Activated CD4-positive, CD25-positive, alpha-beta regulatory T cell (primary cell): ENCODE data around the gene MBNL1.

Experiments
- DNase-seq, 4 experiments: peaks; one replicate each; lab custom pipeline; 2025; lab: John Stamatoyannopoulos, UW

The MBNL1 gene

GRCh38 chr3:152252755-152253154, 16.0 kb upstream of the MBNL1 start:
- DNase-seq, result no peak

- no peak for DNase-seq
Measured at GRCh38 chr3:152253514-152253913, 15.2 kb upstream of the MBNL1 start.

DNA sequence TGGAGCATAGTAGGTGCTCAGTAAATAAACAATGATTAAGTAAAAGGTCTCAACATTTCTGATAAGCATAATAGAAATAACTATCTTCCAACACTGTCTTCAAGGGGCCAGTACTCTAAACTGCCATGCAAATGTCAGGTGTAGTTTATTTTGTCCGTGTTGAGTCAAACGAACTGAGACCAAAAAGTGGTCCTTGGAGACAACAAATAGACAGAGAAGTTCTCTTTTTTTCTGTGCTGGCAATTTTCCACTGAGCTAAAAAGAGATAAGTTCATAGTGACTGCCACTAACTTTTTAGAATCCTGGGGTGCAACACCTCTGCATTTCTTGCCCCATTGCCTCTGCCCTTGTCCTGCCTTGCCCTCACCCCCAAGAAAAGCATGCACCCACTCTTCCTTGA, 14.7 kb upstream of the MBNL1 start:
- DNase-seq, result no peak

GRCh38 chr3:152255290-152255689, 13.4 kb upstream of the MBNL1 start:
- DNase-seq, result no peak

DNA sequence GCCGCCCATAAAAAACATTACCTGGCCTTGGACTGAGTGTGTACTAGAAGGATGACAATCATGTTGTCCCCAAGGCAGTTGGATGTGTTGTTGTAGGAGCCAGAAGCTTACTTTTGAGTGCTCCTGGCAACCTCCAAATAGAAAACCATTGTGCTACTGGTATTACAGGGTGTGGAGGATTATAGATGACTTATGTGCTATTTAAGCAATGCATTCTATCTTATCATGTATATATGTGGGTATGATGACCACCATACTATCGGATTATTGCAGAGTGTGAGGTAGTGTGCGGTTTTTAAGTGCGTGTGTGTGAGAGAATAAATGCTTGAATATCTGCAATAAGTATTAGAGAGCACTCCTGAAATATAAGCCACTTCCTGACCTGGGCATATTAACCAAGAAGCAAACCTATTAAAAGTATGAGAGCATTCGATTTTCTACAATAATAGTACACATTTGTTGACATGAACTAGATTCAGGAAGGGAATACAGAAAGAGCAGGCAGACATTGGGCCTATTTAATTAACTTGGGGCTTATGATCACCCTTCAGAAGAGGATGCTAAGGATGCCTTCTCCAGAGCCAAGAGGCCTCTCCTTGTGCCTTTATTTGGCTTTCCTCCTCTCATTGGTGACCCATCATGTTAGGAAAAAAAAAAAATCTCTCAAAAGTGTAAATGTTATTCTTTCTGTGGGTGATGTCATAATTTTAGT, 11.7 kb upstream of the MBNL1 start:
- no peak for DNase-seq

DNA sequence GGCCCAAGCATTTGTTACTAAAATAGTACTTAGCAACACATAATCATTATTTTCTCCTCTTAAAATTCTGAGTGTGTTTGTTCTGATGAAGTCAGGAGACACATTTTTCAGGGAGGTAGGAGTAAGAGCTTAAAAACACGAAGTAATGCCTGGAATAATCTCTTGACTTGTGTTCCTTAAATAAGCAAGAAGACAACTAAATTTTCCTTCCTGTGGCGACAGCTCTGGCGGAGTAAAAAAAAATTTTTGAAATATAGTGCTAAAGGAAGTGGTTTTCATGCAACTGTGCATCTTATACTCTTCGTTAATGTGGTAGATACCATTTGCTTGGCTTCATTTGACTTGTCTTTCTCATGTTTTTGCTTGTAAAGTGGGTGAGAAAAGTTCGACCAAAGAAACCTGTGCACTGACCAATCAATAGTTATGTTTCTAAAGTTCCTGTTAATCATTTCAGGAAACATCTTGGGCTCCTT, 11.1 kb upstream of the MBNL1 start:
- no peak for DNase-seq

GRCh38 chr3:152258448-152259393, 10.0 kb upstream of the MBNL1 start:
- peak in 2 of 4 experiments; percentile 2 to 7 for DNase-seq

DNA sequence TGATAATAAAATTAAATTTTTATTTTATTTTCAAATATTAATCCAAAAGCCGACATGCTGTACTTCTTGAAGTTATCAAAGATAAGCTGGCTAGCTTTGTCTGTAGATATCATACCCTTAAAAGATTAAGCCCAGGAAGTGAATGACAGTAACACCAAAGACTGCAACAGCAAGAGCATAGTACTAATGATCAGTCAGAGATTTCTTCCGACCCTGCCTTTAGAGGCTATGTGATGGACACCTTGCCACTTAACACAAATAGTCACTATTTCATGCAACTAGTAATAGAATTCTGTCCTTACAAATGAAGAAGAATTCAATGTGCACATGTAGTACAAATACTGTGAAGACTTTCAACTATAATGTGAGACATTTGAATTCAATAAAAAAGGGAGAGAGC, 9.3 kb upstream of the MBNL1 start:
- no peak for DNase-seq

- DNase-seq, result no peak
Measured at GRCh38 chr3:152260026-152260425, 8.7 kb upstream of the MBNL1 start.

DNA sequence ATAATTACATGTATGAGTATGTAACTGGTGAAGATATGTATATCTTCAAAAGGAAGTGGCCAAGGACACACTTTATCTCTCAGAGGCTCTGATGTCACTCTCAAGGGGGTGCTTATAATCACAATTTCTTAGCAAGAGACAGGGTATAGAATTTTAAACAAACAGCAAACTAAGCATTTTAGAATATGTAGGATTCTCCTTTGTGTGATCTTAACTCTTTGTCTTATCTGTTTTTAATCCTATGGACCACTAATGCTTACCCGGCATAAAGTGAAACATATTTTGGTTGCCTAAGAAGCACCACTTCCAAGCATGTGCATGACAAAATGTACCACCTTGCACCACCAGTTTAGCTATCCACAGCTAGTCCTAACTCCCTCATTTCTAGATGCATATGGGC, 8.2 kb upstream of the MBNL1 start:
- no peak for DNase-seq

GRCh38 chr3:152261329-152261728, 7.4 kb upstream of the MBNL1 start:
- DNase-seq, result no peak

GRCh38 chr3:152263711-152264110, 5.0 kb upstream of the MBNL1 start:
- DNase-seq, result no peak

DNA sequence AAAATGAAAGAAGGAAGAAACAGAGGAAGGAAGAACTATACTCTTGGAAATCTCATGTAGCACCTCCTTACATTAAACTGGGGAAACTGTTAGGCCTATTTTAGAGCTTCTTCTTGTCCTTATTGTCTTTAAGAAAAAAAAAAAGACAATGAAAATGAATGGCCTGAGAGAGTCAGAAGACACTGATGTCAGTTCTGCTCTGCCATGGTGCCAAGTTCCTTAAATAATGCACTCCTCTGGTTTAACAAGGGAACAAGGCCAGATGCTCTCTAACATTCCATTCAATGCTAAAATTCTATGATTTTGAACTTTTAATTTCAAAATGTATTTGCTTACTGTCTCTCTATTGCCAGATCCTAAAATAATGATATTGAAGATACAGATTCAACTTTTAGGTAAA, 4.4 kb upstream of the MBNL1 start:
- DNase-seq, result no peak

DNA sequence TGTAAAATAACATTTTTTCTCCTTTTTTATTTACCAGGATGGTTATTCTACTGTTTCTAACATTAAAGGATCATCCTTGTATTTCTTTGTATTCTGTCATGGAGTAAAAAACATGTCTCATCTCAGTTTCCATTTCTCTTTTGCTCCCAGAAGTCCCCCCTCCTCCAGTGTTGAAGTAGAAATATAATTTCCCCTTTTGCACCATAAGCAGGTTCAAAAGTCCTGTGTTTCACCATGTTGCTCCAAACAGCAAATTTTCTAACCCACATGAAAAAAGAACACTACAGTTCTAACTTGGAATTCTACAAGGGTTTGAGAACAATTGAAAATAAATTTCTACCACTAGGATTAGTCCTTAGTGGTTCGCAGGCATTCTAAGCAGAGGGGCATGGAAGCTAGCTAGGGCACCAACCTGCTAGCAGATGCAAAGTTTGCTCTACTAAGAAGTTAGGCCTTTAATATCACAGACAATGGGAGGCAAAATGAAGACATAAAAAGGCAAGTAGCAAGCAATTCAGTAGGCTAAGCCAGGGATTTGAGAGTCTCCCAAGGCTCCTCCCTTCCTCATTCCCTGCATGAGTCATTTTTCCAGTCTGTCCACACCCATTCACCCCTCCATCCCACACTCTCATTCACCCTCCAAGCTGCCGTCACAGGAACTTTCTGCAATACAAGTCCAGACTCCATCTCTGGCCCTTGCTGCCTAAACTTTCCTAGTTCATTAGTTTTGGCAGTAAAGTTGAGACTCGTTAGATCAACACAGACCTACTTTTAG, 2.3 kb upstream of the MBNL1 start:
- DNase-seq, result no peak

DNA sequence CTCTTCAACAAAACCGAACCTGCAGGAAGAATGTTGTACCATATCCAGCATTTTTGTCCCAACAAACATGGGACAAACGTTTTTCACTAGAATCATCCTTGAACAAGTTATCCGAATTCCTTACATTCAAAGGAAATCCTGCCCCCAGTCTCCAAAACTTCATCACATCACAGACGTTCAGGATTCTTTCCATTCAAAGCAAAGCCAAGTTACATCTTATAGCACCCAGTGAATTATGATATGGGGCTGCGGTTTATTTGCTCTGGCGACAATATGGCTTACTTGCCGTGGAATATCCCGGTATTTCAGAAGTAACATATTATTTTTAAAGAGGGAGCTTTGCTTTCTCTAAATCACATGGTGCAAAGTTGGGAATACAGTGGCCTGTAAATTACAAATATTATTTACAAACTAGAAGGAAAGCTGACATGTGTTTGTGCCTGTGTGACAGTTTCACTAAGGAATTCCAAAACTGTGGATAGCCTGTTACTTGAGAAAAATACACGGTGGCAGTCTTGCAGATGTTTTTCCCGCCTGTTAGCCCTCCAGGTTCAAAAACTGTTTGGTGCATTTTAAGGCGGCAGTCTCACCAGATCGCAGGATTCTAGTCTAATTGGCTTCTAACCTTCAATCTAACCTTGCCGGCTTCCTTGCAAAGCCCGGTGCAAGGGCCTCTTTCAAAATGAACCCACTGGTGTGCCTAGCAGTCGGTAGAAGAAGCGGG, 736 bp upstream of the MBNL1 start:
- no peak for DNase-seq

GRCh38 chr3:152269056-152269830, 514 bp downstream of the MBNL1 start:
- peak; percentile 46 to 63 (median 55) for DNase-seq

GRCh38 chr3:152269831-152270734, 1.4 kb downstream of the MBNL1 start:
- peak in 1 of 4 experiments; percentile 3 for DNase-seq

GRCh38 chr3:152270937-152271336, 2.2 kb downstream of the MBNL1 start:
- DNase-seq, result no peak

- DNase-seq, result no peak
Measured at GRCh38 chr3:152271501-152272236, 2.9 kb downstream of the MBNL1 start.
